Left ventricle myocardium superior (tissue), 1 donor: ENCODE results near the gene NXF3. TPM values are rescaled to one million over a fixed set of nuclear protein-coding genes. Genes with fewer than 3 reads are reported as not detected.
"Not testable (repeated sequence)": the region's sequence is repeated elsewhere in the genome, so short reads cannot be mapped to it uniquely, and the experiment has no call there.

Source experiments
- ATAC-seq: fragments of 200-7000 bp; cut with Tn5 transposase; one replicate; pipeline ENCODE4 v1.9.1; 2020; ENCODE audit warnings: mild to moderate bottlenecking, moderate library complexity
- DNase-seq: peaks from one replicate; pipeline ENCODE4 v3.0.0-alpha.2; 2020
- intact Hi-C: fragments of 100-400 bp; cut with micrococcal nuclease; formaldehyde crosslinking; loops from one replicate; pipeline ENCODE4 v1.11.0; 2022
- long read RNA-seq: library from polyadenylated mRNA; unstranded; transcript quantifications from one replicate; pipeline ENCODE4 v2.0.0, GENCODE V29; 2021
- total RNA-seq: library from RNA; stranded (reverse); fragmentation: NEBNext Ultra II Directional; extraction: Animal tissue kit (Norgen Biotek cat#: 25700); gene quantifications from one replicate; pipeline ENCODE4 v1.2.1, GENCODE V29; 2021
- donor health status: DM: no; HTN: yes; CAD: no; lungs with severe emphysema.

NXF3 gene, protein sequence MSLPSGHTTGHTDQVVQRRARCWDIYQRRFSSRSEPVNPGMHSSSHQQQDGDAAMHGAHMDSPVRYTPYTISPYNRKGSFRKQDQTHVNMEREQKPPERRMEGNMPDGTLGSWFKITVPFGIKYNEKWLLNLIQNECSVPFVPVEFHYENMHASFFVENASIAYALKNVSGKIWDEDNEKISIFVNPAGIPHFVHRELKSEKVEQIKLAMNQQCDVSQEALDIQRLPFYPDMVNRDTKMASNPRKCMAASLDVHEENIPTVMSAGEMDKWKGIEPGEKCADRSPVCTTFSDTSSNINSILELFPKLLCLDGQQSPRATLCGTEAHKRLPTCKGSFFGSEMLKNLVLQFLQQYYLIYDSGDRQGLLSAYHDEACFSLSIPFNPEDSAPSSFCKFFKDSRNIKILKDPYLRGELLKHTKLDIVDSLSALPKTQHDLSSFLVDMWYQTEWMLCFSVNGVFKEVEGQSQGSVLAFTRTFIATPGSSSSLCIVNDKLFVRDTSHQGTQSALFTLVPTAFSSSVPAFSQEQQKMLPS
- 0.20 TPM for total RNA-seq
- long read RNA-seq = 0 reads

DNA sequence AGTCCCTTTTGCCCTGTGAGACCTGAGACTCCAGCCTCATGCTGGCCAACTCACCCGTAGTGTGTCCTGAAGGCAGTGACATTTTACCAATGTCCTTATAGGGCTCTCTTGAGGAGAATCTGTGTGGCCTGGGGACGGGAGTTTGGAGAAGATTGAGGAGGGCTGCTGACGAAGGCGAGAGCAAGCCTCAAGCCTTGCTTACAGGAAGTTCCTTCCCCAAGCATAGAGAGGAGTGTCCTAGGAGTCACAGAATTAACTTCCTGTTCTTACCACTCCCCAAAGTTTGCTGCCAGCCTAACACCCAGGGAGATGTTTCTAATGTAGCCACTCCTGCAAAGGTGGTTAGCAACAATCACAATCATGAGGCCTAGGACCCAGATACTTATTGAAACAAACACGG, at the start of gene NXF3:
Gene NXF3, minus strand, starts transcription at position 202 of the 400 bp plus-strand sequence. Its CDS starts 120 bp downstream, at position 82.
- ATAC-seq = no peak
- intact Hi-C loops = no loop called here
- no peak for DNase-seq

DNA sequence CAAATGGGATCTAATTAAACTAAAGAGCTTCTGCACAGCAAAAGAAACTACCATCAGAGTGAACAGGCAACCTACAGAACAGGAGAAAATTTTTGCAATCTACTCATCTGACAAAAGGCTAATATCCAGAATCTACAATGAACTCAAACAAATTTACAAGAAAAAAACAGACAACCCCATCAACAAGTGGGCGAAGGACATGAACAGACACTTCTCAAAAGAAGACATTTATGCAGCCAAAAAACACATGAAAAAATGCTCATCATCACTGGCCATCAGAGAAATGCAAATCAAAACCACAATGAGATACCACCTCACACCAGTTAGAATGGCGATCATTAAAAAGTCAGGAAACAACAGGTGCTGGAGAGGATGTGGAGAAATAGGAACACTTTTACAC, 43.6 kb upstream of the NXF3 start:
- ATAC-seq, DNase-seq, intact Hi-C loops: not testable (repeated sequence)

DNA sequence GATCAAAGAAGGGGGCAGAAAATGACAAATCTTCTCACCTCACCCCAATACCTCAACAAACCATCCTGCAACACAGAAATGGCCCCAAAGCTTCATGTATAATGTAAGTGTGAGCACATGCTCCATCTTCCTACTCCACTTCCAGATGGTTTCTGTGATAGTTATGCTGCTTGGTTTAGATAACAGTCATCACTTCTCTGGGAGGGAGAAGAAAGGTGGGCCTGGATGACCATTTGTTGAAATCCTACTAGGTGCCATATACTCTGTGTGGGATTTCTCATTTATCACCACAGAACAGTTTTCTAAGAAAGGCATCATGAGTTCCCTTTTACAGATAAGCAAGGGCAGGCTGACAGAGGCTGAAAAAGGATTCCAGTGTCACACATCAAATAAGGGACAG, 31.3 kb upstream of the NXF3 start:
- no peak for ATAC-seq
- intact Hi-C loops = no loop called here
- no peak for DNase-seq

DNA sequence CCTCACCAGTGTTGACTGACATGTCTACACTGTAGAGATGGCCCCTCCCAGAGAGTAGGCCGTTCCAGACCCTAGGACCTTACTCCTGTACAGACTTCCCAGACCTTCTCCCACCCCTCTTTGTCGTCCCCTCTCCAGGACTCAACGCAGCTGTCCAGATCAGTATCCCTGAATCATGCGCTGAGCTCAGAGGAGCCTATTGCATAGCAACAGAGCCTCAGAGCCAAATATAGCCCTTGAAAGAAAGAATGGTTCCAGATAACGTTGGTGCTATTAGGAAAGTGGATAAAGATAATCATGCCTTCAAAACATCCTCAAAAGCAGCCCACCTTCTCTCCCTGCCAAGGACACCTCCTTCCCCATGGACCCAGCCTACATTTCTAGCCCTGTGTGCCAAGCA, 27.8 kb upstream of the NXF3 start:
- DNase-seq = no peak
- intact Hi-C loops = no loop called here
- peak; percentile 36 for ATAC-seq

DNA sequence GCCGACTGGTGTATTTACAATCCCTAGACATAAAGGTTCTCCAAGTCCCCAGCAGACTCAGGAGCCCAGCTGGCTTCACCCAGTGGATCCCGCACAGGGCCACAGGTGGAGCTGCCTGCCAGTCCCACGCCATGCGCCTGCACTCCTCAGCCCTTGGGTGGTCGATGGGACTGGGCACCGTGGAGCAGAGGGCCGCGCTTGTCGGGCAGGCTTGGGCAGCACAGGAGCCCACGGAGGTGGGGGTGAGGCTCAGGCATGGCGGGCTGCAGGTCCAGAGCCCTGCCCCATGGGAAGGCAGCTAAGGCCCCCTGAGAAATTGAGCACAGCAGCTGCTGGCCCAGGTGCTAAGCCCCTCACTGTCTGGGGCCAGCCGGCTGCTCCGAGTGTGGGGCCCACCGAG, 24.0 kb upstream of the NXF3 start:
- ATAC-seq, DNase-seq, intact Hi-C loops: not testable (repeated sequence)

DNA sequence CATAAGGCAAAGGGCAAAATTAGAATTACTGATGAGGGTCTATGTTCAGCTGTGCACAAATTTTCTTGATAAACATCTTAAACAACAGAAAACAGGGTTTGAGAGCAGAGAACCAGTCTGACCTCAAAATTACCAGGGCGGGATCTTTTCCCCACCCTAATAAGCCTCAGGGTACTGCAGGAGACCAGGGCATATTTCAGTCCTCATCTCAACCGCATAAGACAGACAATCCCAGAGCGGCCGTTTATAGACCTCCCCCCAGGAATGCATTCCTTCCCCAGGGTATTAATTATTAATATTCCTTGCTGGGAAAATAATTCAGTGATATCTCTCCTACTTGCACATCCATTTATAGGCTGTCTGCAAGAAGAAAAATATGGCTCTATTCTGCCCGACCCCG, 16.6 kb upstream of the NXF3 start:
- DNase-seq, intact Hi-C loops, ATAC-seq: not testable (repeated sequence)

DNA sequence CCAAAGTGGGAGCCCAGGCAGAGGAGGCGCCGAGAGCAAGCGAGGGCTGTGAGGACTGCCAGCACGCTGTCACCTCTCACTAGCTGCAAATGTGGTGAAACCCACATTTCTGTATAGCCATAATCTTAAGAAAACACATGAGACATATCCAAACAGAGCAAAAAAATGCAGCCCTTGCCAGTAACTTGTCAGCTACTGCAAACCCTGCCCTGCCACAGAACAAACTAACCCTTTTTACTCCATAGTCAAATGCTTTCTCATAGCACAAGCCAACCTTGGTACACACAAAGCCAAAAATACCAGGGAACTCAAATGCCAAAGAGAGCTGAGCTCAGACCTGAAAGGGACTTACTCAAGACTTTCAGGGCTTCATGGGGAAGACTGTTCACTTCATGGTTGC, 14.9 kb upstream of the NXF3 start:
- intact Hi-C loops = no loop called here
- ATAC-seq = no peak
- DNase-seq = no peak

DNA sequence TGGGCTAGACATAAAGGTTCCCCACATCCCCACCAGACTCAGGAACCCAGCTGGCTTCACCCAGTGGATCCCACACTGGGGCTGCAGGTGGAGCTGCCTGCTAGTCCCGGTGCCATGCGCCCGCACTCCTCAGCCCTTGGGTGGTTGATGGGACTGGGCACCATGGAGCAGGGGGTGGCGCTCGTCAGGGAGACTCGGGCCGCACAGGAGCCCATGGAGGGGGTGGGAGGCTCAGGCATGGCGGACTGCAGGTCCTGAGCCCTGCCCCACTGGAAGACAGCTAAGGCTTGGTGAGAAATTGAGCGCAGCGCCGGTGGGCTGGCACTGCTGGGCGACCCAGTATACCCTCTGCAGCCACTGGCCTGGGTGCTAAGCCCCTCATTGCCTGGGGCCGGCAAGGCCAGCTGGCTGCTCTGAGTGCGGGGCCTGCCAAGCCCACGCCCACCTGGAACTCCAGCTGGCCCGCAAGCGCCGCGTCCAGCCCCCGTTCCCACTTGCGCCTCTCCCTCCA, 14.3 kb upstream of the NXF3 start:
- ATAC-seq, intact Hi-C loops: not testable (repeated sequence)

DNA sequence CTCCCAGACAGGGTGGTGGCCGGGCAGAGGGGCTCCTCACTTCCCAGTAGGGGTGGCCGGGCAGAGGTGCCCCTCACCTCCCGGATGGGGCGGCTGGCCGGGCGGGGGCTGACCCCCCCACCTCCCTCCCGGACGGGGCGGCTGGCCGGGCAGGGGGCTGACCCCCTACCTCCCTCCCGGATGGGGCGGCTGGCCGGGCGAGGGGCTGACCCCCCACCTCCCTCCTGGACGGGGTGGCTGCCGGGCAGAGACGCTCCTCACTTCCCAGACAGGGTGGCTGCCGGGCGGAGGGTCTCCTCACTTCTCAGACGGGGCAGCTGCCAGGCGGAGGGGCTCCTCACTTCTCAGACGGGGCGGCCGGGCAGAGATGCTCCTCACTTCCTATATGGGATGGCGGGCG, 11.4 kb upstream of the NXF3 start:
- DNase-seq, intact Hi-C loops, ATAC-seq: not testable (repeated sequence)

More for the DNA sequence above, 14.3 kb upstream of the NXF3 start:
- DNase-seq = not testable (repeated sequence)

DNA sequence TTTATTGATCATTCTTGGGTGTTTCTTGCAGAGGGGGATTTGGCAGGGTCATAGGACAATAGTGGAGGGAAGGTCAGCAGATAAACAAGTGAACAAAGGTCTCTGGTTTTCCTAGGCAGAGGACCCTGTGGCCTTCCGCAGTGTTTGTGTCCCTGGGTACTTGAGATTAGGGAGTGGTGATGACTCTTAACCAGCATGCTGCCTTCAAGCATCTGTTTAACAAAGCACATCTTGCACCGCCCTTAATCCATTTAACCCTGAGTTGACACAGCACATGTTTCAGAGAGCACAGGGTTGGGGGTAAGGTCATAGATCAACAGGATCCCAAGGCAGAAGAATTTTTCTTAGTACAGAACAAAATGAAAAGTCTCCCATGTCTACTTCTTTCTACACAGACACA, 10.9 kb upstream of the NXF3 start:
- intact Hi-C loops, ATAC-seq, DNase-seq: not testable (repeated sequence)

DNA sequence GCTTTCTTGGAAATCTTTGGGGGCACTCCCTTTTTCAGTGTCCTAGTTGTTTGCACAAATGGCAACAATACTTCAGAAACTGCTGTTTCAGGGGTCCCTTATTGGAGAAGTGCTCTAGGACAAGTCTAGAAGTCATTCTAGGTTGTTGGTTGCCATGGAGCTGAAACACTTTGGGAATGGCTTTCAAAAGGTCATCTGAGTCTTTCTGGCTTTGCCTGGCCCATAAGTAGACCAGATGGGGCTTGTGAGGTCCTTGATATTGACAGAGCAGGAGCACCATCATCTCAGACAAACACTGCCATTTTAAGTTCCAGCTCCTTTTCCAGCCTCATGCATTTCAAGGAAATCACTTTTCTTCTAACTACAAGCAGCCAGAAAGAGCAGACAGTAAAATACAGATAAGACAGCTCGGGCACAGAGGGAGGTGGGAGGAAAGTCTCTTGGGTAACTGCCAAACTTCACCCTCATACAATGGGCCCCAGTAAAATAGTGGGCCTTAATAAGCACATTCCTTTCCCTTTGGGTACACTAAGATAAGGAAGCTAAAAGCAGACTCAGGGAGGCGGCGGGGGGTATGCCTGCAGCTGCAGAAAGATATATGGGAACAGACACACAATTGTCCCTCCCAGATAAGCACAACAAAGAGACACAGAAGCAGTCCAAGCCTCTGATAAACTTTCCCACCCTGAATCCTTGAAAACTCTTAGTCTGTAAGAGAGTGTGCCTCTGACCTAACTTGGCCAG, 8.5 kb upstream of the NXF3 start:
- ATAC-seq = peak; percentile 58
- DNase-seq = no peak
- intact Hi-C loops = no loop called here

DNA sequence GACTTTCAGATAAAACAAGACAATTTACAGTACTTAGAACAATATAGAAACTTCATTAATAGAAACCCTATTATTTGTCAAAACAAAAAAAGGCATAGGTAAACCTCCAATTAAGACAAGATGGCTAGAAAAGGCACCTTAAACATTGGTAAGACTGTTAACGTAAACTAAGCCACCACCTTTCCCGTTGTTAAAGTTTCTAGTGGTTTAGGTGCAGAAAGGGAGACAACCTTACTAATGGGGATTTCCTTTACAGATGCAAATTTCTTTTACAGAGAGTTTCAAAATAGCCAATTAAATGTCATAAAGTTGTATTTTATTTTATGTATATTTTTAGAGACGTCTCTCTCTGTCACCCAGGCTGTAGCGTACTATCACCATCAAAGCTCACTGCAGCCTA, 7.5 kb upstream of the NXF3 start:
- no peak for DNase-seq
- ATAC-seq = no peak
- intact Hi-C loops = no loop called here

DNA sequence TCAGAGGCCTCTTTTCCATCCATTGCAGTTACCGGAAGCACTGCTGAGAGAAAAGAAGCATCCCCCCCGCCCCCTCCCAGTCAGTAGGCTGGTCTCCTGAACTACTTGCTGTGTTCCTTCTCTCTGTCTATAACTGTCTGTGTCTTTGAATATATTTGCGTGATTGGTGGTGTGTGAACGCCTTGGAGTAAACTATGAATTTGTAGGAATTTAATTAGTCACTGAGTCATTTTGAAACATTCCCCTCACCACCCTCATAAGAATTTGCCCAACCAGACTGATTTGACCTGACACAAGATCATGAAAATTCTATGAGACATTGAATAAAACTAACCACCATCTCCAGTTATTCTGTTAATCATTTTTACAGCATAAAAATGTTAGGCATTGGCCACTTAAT, 6.7 kb upstream of the NXF3 start:
- intact Hi-C loops = no loop called here
- ATAC-seq (no peak), DNase-seq (no peak)

DNA sequence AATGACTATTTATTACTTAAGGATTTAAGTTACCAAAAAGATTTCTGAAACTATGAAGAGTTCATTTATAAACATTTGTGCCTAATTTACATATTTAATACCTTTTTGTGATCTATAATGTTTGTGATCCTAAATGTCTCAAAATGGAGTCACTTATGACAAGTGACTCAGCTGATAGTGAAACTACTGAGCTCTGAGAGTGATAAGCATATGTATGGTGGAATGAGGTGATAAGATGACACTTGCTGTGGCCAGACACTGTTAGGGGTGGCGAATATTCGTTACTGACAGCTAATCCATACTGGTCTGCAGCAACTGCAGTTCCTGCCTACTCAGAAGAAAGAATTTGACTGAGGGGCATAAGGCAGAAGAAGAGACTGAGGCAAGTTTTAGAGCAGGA, 5.5 kb upstream of the NXF3 start:
- intact Hi-C loops = no loop called here
- ATAC-seq (no peak), DNase-seq (no peak)

DNA sequence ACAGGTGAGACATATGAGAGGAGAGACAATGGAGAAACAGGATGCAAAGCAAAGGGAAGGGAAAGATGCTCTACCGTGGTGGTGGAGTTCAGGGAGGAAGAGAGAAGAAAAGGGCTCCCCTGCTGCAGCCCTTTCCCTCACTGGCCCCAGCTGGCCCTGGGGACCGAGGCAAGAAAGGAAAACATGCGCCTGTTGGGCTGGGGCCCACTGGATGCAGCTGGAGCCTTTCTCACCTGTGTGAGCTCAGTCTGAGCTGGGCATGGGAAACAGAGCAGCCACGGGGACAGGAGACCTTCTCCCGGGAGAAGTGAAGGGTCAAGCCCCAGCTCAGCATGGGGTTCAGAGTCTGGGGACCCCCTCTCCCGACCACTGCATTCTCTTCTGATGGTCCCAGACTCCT, 11.9 kb downstream of the NXF3 start:
- DNase-seq = no peak
- ATAC-seq = no peak
- intact Hi-C loops = no loop called here

DNA sequence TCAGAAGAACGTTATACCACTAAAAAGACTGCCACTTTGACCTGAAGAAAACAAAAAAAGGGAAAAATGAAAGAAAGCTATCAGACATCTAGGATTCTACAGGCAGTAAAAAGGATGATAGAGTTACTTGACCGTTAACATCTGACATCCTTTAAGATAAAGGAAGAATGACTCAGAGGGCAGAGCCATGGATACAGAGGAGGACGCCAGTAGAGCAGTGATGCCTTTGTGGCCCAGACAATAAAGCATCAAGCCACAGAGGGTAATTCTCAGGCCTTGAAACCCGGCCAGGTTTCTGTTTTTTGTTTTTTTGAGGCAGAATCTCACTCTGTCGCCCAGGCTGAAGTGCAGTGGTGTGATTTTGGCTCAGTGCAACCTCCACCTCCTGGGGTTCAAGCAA, 19.5 kb downstream of the NXF3 start:
- no peak for ATAC-seq
- DNase-seq = no peak
- intact Hi-C loops = no loop called here

DNA sequence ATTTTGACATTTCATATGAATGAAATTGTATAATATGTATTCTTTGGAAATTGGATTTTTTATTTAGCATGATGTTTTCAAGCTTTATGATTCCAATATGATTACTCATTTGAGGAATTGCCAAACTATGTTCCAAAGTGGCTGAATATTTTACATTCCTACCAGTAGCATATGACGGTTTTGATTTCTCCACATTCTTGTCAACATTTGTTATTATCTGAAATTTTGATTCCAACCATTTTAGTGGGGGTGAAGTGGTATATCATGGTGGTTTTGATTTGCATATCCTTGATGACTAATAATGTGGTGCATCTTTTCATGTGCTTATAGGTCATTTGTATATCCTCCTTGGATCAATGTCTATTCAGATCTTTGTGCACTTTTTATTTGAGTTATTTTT, 26.3 kb downstream of the NXF3 start:
- DNase-seq = no peak
- ATAC-seq = no peak
- intact Hi-C loops = no loop called here

DNA sequence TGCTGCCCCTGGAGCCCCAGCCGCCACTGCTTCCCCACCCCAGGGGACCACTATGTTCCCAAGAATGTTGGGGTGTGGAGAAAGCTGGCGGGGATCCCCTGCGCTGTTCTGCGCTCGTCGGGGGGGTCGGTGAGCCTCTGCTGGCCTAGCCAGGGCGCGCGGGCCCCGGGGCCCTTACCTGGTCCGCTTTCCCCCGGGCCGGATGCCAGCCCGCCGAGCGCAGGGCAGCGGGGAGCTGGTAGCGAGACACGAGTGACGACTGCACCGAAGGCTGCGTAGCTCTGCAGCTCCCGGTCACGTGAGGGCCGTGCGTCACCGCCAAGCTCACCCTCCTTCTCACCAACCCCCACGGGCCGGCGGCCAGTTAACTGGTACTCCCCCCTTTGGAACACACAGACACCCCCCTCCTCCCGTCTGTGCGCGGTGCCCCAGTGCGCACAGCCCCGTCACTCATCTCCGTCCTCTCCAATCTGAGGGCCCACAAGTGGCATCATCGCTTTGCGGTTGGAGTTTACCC, 29.0 kb downstream of the NXF3 start, which contains the start of gene BEX1:
Gene BEX1, minus strand, starts transcription at position 254 of the 517 bp plus-strand sequence. CDS start 897 bp downstream, outside the sequence.
- intact Hi-C loops = no loop called here
- DNase-seq = peak; percentile 31
- ATAC-seq = peak; percentile 51

DNA sequence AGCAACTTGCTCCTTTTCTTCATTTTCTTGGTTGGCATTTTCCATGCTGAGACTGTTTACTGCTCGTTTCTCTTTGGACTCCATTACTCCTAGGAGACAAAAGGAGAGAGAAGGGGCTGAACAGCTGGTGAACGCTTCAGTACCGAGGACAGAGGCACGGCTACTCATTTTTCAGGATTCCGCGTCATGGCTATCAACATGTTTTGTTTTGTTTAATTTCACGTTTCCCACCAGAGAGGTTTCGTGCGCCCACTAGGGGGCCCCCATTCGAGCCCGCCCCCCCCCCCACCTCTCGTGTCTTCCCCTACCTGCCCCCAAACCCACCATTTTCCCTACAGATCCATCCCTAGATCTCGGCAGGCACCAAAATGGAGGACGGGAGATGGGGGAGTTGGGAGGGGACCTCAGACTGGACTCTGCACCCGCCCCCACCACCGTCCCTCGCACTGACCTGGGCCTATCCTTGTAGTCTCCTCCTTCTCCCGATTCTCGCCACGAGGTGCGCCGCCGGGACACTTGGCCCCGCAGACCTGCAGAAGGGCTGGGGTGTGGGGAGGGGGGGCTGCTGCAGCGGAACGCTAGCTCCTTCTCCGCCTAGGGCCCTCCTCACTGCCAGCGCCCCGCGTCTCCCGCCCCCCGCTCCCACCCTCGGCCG, 29.6 kb downstream of the NXF3 start:
- ATAC-seq (no peak), DNase-seq (no peak)
- intact Hi-C loops = no loop called here
